DMS53 treated with DMSO at 0.1 percent for 48 hours (cell line): Measurements from ENCODE around the gene ZCWPW1.

Source experiments
- DNase-seq: peaks from one replicate; lab custom pipeline; 2025; ENCODE audit not compliant: unreplicated experiment; lab: John Stamatoyannopoulos, UW

The ZCWPW1 gene

DNA sequence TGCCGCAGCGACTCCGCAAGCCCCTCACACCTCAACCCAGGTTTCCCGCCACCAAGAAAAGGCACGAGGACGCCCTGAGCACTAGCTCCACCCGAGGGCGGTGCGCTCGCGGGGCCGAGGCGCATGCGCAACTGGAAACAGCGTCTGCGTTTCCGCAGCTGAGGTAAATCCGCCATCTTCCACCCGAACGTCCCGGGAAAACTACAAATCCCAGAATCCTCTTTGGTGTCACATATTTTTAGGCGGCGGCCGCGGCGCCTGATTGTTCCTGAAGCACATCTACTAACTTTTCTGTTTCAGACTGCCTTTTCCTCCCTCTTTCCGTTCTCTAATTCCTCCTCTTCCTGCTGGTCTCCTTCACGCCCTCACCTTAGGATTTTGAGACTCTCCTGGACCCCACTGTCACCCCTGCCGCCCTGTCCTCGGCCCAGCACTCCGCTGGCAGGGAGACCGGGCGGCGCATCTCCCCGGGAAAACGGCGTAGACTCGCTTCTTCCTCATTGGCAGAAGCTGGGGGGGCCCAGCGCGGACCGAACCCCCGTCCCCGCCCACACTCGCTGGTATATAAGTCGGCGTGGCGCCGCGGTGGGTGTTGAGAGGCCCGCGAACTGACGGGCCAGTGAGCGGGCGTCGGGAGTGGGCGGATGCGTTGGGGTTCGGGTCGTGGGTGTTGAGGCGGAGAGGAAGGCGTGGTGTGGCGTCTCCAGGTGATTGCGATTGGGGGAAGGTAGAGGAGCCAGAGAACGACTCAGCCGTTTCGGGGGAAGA, at the start of gene ZCWPW1:
ZCWPW1 (minus strand) TSS at position 505 of the 768 bp plus-strand sequence. CDS start 8,054 bp downstream, outside the sequence.
- peak; percentile 98 for DNase-seq

GRCh38 chr7:100477871-100478267, 49.4 kb upstream of the ZCWPW1 start:
- DNase-seq = no peak

- DNase-seq = no peak
Measured at GRCh38 chr7:100476903-100477870, 48.7 kb upstream of the ZCWPW1 start.

DNA sequence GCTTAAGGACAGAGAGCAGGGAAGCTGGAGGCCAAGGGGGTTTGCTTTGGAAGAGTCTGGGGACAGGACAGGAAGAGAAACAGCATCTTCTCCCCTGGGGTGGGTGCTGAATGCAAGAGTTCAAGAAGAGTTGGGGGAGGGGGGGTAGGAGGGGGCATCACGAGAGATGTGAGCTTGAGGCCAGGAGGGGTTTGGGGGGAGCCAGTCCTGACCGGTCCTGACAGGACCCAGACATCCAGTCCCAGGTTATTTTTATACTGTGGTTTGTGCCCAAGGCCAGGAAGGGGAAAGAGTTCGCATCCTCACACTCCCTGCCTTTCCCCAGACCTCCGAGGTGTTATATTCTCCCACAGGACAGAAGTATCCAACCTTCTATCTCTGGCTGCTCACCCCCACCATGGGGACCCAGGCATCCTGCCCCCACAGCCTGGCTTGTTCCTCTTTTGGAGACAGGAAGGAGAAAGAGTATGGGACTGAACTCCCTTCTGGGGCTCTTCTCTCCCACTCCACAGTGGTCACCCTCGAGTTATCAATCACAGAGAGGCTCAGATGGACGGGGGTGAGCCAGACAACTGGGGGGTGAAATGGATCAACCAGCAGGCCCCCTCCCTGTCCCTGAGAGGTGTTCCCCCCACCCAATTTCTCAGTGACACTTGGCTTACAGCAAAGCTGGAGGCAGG, 47.7 kb upstream of the ZCWPW1 start:
- no peak for DNase-seq

- DNase-seq = no peak
Measured at GRCh38 chr7:100475549-100475948, 47.0 kb upstream of the ZCWPW1 start.

DNA sequence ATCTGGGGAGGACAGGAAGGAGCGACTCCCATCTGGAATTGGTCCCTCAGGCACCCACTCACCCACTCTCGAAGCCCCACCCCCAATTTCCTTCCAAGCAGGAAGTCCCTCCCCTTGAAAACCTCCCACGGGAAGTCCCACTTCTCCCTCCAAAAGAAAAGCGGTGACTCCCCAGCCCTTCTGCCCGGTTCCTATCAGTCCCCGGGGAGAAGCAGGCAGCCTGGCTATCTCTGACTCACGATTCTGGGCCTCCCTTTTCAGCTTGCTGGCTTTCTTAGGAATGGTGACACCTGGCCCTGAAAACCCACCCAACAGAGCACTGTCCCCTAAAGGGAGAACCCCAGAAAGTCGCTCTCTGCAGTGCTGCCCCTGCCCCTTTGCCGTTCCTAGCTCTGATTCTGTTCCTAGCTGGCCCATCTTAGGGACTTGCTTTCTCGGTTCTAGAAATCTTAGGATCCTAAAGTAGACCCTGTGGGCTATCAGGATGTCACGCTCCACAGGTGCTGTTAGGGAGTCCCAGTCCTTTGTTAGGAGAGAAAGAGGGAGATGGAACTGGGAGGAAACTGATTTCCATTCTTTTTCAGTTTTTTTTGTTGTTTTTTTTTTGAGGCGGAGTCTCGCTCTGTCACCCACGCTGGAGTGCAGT, 44.5 kb upstream of the ZCWPW1 start:
- no peak for DNase-seq

DNA sequence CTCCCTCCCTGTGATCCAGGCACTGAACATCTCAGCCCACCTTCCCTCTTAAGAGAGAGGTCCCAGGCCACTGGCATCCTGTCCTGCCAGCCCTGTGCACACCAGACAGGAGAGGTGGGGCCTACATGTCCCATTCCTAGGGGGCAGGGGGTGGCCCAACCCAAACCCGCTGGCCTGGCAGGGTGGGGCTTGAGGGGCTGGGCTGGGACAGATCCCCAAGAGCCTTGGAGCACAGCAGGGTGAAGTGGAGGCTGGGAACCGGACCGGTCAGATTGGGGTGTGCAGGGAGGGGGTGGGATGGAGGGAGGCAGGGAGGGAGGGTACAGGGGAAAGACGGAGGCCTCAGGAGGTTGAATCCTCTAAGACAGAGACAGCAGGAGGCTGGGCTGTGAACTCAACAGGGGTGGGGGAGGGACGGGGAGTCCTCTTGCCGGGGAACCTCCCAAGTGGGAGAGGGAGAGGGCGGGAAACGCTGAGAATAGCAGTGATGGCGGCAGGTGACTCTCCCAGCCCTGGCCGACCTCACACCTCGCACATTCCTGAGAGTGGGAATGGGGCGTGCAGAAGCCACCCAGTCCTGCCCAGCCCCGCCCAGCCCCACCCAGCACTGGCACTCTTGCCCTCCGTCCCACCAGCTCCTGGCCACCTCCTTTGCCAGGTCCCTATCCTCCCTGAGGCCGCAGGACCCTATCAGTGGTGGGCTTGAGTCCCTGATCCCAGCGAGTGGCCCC, 43.8 kb upstream of the ZCWPW1 start:
- no peak for DNase-seq

DNA sequence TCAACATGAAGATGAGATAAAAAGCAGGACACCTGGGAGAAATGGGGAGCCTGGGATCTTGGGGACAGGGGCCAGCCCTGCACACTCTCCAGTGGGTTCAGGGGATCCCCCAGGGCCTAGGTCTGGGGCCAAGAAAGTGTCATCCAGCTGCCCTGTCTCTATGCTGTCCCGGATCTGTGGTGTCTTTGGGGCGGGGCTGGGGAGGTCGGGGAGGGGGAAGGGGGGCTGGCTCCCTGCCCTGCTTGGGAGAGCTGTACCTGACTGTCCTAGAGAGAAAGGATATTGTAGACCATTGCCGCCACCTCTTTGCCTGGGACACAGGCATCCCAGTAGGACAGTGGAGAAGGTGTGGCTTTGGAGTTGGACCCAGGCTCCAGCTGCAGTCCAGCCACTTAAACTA, 42.5 kb upstream of the ZCWPW1 start:
- DNase-seq = no peak

- DNase-seq = peak; percentile 63
Measured at GRCh38 chr7:100469227-100470044, 40.9 kb upstream of the ZCWPW1 start.

- DNase-seq = no peak
Measured at GRCh38 chr7:100467638-100468373, 39.3 kb upstream of the ZCWPW1 start.

DNA sequence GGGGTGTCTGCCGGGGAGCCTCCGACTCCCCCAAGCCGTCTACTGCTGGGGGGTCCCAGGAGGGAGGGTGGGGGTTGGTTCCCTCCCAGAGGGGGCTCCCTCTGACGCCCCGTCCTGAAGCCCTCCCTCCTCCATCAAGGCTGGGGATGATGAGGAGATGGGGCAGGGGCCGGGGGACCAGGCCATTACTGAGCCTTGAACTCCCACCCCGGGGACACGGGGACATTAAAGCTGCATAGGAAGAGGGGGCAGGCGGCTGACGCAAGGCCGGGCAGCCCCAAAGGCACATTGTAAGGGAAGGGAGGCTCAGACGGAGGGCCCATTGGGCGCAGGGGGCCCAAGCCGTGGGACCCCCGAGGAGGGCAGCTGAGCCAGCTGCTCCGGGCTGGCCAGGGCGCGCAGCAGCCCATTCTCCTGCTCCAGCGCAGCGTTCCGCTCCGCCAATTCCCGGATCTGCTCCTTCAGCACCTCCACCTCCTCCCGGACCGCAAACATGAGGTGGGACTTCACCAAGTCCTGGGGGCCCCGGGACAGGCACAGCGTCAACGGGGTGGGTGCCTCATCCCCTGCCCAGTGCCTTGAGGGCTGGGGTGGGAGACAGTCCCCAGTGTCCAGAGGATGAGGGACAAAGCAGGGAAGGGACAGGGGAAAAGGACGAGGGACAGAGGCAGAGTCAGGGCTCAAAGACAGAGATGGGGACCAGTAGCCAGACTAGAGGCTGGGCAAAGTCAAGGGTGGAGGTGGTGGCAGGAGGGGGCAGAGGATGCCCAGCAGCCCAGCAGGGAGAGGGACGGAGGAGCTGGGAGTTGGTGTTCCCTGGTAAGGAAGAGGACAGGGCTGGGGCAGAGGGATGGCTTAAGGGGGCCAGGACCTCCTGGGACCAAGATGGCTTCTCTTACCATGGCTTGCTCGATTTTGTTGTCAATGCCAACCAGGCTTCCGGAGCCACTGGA, 38.4 kb upstream of the ZCWPW1 start:
- DNase-seq = no peak

DNA sequence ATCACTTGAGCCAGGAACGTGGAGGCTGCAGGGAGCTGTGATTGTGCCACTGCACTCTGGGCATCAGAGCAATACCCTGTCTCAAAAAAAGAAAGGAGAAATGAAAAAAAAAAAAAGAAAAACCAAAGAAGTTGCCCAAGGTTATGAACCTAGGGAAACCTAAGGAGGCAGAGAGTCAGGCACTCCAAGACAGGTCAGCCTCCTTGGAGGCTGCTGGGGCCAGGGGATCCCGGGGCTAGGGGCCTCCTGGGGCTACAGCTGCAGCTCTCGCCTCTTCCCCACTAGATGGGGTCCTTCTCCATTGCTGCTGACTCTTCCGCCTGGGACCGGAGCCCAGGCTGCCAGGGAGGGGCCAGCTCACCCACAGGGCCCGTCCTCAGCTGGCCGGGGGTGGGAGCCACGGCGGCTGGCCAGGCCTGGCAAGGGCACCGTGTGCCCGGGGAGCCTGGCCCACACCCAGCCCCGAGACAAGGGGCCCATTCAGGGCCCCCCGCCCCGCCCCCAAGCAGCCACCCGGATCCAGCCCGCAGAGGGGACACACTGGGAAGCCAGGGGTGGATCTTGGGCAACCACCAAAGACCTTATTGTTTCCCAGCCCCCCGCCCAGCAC, 37.3 kb upstream of the ZCWPW1 start:
- no peak for DNase-seq

GRCh38 chr7:100465299-100465698, 36.8 kb upstream of the ZCWPW1 start:
- DNase-seq = no peak

GRCh38 chr7:100464791-100465190, 36.3 kb upstream of the ZCWPW1 start:
- no peak for DNase-seq

DNA sequence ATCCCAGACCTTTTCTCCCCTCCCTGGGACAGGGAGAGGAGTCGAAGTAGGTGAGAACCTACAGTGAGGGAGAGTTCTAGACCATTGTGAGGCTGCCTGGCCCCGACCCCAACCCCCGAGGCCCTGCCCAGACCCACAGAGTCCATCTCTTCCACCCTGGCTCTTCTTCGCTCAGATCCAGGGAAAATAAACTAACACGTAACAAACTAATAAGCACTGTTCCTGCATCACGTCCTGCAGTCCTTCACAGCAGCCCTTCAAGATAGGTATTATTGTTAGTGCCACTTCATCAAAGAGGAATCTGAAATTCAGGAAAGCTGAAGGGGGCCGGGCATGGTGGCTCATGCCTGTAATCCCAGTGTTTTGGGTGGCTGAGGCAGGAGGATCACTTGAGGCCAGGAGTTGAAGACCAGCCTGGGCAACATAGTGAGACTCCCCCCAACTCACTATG, 35.7 kb upstream of the ZCWPW1 start, which contains the start of gene SPACDR:
SPACDR (minus strand) TSS at position 51 of the 451 bp plus-strand sequence. CDS start 235 bp downstream, outside the sequence.
- DNase-seq = no peak

DNA sequence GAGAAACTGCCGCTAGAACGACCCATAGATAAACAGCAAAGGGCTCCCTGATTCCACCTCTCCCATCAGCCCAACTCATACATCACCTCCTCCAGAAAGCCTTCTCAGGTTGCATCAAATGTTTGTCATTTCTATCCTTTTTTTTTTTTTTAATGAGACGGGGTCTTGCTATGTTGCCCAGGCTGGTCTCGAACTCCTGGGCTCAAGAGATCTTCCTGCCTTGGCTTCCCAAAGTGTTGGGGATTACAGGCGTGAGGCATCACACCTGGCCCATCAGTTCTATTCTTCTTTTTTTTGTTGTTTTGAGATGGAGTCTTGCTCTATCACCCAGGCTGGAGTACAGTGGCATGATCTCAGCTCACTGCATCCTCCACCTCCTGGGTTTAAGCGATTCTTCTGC, 28.5 kb upstream of the ZCWPW1 start:
- no peak for DNase-seq

DNA sequence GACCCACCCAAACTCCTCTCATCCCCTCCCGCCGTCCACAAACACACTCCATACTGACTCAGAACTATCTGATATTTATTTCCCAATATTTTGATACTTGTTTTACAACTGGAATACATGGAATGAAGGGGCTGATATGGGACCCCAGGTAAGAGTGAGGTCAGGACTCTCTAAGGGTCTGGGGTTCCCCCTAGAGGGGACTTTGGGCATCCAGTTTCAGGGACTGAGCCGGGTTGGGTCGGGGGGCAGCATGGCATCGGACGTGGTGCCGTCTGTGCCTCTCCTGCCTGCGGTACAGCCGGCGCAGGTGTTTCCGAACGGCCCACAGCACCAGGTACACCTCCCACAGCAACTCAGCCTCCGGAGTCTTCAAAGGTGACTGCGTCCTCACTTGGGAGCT, 28.1 kb upstream of the ZCWPW1 start:
- no peak for DNase-seq
